Measurements from ENCODE around the gene SPACDR.

DNA sequence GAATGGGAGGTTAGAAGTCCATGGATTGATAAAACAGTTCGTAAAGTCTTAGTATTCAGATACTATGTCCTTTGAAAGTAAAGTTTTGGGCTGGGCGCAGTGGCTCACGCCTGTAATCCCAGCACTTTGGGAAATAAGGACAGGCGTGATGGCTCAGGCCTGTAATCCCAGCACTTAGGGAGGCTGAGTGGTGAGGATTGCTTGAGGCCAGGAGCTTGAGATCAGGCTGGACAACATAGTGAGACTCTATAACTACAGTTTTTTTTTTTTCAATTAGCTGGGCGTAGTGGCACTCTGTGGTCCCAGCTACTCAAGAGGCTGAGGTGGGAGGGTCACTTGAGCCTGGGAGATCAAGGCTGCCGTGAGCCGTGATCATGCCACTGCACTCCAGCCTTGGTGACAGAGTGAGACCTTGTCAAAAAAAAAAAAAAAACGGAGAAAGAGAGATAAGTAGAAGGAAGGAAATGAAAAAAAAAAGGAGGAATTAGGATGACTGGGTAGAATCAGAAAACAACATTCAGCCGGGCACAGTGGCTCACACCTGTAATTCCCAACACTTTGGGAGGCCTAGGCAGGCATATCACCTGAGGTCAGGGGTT lies 49.3 kb upstream of the SPACDR start:
- no peak for TF ChIP-seq CTCF (IDR thresholded peaks at IDR 0.05)
- no peak for TF ChIP-seq POLR2A (IDR thresholded peaks at IDR 0.05)
